GM19455 (cell line): ENCODE results near the gene HOXA1.

Experiments used
- ATAC-seq: cut with Tn5 transposase; IDR thresholded peaks from one replicate; pipeline ENCODE4 v1.9.1; 2021; ENCODE audit not compliant: unreplicated experiment

HOXA1 gene

GRCh38 chr7:27095897-27096767, at the start of gene HOXA1:
HOXA1 (minus strand) TSS chr7:27096000; CDS start chr7:27095912, 88 bp downstream.
- peak; percentile 87 for ATAC-seq

GRCh38 chr7:27145165-27145913, 49.5 kb upstream of the HOXA1 start:
- ATAC-seq = no peak

GRCh38 chr7:27144781-27145164, 49.0 kb upstream of the HOXA1 start:
- no peak for ATAC-seq

DNA sequence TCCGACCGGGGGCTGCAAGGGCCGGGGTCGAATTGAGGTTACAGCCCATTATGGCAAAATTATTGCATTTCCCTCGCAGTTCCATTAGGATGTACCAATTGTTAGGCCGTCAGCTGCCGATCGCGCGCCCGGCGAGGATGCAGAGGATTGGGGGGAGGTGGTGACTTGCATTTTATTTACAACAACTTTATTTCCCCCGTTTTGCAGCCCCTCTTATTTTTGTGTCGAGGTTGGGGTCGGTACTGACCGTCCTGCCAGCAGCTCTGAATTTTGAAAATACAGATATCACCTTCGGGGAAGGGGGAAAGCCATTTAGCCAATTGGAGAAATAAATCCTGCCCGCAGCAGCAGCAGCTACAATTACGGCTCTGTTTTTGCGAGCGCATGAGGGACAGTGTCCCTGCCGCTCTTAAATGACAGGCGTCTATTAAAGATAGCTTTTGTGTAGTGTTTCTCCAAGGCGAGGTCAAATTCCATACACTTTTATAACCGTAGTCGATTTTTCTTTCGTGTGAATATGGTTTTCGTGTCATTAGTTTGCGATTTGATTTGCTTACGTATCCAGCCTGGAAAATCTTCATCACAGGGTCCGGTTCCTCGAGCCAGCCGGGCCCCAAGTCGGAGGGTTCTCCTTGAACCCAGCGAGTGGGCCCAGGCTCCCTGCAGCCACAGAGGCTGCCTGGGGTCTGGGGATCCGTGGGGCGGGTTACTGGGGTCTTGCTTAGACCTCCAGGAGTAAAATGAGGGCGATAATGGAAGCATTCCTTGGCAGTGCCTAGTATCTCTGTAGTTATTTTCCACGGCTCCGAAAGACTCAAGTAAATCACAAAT, 48.4 kb upstream of the HOXA1 start:
- no peak for ATAC-seq

- no peak for ATAC-seq
Observed at GRCh38 chr7:27143023-27143949, 47.5 kb upstream of the HOXA1 start, which contains the start of gene HOXA5. HOXA5 (minus strand) TSS chr7:27143681; CDS start chr7:27143607, 74 bp downstream.

GRCh38 chr7:27142580-27143022, 46.8 kb upstream of the HOXA1 start:
- ATAC-seq = no peak

GRCh38 chr7:27141923-27142579, 46.3 kb upstream of the HOXA1 start:
- no peak for ATAC-seq

GRCh38 chr7:27141137-27141922, 45.5 kb upstream of the HOXA1 start:
- ATAC-seq = no peak

DNA sequence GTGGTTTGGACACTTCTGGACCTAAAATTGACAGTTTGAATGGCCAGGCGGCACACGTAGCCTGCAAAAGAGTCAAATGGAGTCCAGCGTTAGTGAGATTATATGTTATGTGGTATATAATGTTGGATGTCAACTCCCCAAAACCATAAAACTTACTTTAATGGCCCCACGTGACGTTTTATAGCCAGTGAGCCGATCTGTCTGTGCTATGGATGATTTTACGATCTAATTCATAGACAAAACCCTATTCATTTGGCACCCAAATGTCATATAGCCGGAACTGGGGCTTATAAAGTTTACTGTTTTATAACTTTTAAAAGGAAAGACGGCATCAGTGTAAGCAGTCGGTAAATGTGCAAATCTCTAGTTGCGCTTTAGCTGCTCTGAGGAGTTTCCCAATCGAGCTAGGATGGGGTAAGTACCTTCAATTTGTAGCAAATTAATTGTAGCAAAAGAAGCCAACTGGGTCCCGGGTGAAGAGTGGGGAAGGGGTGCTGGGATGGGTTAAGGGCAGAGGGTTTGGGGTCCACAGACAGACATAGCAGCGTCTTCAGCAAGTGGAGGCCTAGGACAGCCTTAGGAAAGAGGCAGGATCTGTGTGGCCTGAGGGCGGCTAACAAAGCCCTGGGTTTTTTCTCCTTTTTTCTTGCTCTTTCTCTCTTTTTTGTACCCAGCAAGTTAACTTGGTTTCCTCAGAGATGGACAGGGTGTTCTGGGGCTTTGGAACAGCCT, 44.5 kb upstream of the HOXA1 start:
- ATAC-seq = no peak

GRCh38 chr7:27139334-27140125, 43.7 kb upstream of the HOXA1 start:
- no peak for ATAC-seq

DNA sequence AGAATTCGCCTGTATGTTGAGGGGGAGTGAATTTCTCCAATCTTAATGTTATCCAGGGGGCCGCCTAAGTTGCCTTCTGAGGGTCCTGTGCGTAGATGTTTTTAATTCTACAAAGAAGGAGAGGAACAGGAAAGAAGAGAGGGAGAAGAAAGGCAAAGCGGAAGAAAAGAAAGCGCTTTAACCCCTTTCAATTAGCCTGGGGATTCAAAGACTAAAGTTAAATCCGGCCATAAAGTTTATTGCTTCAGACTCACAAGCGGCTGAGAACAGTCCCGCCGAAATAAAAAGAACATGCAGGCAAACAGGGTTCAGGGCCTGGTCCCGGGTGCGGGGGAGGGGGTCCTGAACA, 43.2 kb upstream of the HOXA1 start:
- no peak for ATAC-seq

DNA sequence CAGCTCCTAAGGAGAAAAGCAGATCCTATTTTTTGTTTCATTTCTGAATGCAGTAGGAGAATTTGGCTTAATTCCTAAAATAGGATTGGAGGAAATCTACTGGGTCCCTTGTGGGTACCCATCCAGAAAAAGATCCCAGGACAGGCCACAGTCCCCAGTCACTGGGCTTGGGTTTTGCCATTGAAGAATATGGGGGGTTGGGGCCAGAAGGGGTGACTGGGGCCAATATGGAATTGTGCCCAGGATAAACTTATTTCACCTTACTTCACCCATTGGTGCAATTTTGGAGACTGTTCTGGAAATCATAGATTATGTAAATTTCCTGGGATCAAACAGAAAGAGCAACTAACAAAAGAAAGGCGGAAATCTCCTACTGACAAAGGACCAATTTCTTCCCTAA, 42.7 kb upstream of the HOXA1 start:
- ATAC-seq = no peak

DNA sequence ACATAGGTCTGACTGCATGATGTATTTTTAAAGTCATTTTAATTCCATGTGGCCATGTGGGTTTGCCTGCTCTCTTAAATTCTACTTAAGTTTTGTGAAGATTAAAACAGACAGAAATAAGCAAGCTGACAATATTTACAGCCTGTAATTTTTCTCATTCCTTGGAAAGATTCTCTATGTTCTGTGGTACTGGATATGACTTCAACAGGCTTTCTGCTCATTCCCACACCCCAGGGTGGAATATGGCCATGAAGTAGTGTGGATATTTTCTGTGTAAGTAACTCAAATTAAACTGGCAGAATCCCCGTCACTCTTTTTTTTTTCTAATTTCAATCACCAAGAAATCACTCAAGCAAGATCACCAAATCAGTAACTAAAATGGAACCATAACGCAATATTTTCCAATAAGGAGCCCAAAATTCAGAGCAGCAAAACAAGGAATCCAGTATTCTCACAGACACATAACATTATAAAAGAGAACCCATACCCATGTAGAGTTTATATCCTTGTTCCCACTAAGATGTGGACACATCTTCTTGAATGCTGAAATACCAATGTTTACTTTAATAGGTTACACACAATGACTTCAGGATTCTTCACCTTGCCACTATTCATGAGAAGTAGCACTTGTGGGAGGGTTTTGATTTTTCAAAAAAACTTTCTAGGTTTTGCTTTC, 42.0 kb upstream of the HOXA1 start:
- no peak for ATAC-seq

DNA sequence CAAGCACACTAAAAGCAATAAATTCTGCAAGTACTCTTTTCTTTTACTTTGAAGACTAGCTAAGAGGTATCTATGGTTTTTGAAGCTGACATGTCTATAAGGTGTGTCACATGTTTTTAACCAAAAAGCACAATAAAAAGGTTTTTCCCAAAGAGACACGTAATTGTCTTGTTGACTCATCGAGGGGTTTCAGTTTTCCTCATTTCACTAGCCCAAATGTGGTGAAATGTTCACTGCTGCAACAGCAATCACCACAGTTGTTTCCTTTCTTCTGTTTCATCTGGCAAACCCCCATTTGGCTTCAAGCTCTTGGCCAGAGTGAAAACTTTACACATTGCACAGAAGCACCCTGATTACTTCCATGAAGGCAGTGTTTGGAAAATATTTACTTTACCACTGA, 38.6 kb upstream of the HOXA1 start:
- ATAC-seq = no peak

DNA sequence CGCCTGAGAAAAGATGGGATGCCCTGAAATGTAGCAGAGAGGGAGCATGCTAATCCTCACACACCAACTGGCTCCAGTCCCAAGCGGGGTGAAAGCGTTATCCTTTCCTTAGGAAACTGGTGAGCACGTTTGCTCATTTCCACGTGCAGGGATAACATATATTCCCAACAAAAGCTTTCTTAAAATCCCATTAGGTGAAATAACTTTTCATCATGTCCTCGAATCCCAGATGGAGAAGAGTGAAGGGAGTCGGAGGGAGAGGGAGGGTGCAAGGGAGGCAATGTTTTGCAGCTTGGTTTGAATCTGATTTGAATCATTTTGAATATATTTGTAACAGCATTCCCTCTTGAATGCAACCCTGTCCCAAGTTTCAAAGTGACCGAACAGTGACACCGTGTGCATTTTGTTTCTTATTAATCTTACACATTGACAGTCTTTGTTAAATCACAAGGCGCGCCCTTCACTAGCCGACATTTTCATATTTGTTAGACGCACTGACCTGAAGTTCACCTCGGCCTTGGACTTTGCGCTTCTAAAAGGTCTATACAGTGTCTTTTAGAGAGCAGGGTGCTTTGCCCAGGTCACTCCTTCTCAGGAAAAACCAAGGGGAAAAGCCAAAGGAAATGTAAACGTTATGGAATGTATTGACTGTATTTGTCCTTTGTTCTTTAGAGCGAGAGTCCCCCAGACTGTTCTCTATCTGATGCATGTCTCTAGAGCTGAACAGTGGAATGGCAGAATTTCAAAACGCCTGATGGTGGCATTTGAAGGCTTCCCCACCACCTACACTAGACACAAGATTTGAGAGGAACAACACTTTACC, 37.8 kb upstream of the HOXA1 start:
- no peak for ATAC-seq

DNA sequence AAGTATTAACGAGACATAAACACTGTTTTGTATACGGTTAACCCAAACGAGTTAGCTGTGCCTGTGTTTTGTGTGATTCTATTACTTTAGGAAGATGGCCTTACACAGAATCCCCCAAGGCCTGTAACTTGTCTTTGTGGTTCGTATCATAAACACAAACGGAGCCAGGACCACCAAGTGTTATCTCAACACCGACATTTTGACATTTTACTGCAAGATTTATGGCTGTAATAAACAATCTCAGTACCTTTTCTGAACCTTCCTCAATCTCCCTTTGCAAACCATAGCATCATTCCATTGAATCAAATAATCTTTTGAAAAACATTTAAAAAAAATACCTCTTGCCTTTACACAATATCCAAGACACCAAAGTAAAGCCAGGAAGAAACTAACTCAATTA, 37.2 kb upstream of the HOXA1 start:
- ATAC-seq = no peak
